ENCODE results near the gene HOXD4.

- no peak for TF ChIP-seq CTCF (IDR thresholded peaks at IDR 0.05)
- TF ChIP-seq ZFX (IDR thresholded peaks at IDR 0.05; ENCODE audit: borderline replicate concordance): no peak
Measured at GRCh38 chr2:176117162-176117822, 34.1 kb upstream of the HOXD4 start.
